Measurements from ENCODE around the gene AGBL1.

GRCh38 chr15:86735247-86736040 lies 655.8 kb downstream of the AGBL1 start:
- TF ChIP-seq CTCF (IDR thresholded peaks at IDR 0.05) (no peak), POLR2A (IDR thresholded peaks at IDR 0.05) (no peak)

Data from heart left ventricle (tissue), 13 donors.